Stimulated activated CD4-positive, alpha-beta T cell treated with anti-CD3 and anti-CD28 coated beads, Interleukin-2, amount 100 ng/mL, for 24 hours (primary cell): ENCODE results near the gene FIG4.
"Not testable (repeated sequence)": the region's sequence is repeated elsewhere in the genome, so short reads cannot be mapped to it uniquely, and the experiment has no call there.

Source experiments
- DNase-seq, 2 donors: peaks; one replicate each; pipeline ENCODE4 v3.0.0-alpha.2; 2020

Gene FIG4

GRCh38 chr6:109762769-109763441, 71.8 kb downstream of the FIG4 start:
- DNase-seq, result no peak

- DNase-seq, result no peak
These were observed 75.1 kb downstream of the FIG4 start for GRCh38 chr6:109766167-109766566.

- no peak for DNase-seq
These were observed 76.9 kb downstream of the FIG4 start for GRCh38 chr6:109767961-109768360.

GRCh38 chr6:109768485-109768884, 77.4 kb downstream of the FIG4 start:
- no peak for DNase-seq

GRCh38 chr6:109769213-109769612, 78.1 kb downstream of the FIG4 start:
- no peak for DNase-seq

- no peak for DNase-seq
These were observed 79.0 kb downstream of the FIG4 start for GRCh38 chr6:109770047-109770446.

- DNase-seq, result no peak
These were observed 79.7 kb downstream of the FIG4 start for GRCh38 chr6:109770779-109771178.

GRCh38 chr6:109771939-109772755, 81.1 kb downstream of the FIG4 start:
- not testable (repeated sequence) for DNase-seq

GRCh38 chr6:109772883-109773431, 81.9 kb downstream of the FIG4 start:
- no peak for DNase-seq

- no peak for DNase-seq
These were observed 89.9 kb downstream of the FIG4 start for GRCh38 chr6:109781001-109781400.

GRCh38 chr6:109782491-109782999, 91.4 kb downstream of the FIG4 start:
- no peak for DNase-seq

- no peak for DNase-seq
These were observed 92.3 kb downstream of the FIG4 start for GRCh38 chr6:109783250-109783986.

- no peak for DNase-seq
These were observed 96.2 kb downstream of the FIG4 start for GRCh38 chr6:109787312-109787711.

- no peak for DNase-seq
These were observed 97.6 kb downstream of the FIG4 start for GRCh38 chr6:109788687-109789086.

- no peak for DNase-seq
These were observed 99.0 kb downstream of the FIG4 start for GRCh38 chr6:109790131-109790530.

- no peak for DNase-seq
These were observed 100.2 kb downstream of the FIG4 start for GRCh38 chr6:109791301-109791700.

GRCh38 chr6:109793021-109793420, 101.9 kb downstream of the FIG4 start:
- no peak for DNase-seq

- DNase-seq, result no peak
These were observed 102.7 kb downstream of the FIG4 start for GRCh38 chr6:109793792-109794191.

- no peak for DNase-seq
These were observed 103.3 kb downstream of the FIG4 start for GRCh38 chr6:109794201-109794923.

- DNase-seq, result no peak
These were observed 105.0 kb downstream of the FIG4 start for GRCh38 chr6:109795994-109796555.

GRCh38 chr6:109799129-109799528, 108.0 kb downstream of the FIG4 start:
- no peak for DNase-seq

- no peak for DNase-seq
These were observed 108.6 kb downstream of the FIG4 start for GRCh38 chr6:109799664-109800063.
